Metanephros (tissue), 1 donor: Measurements from ENCODE around the gene RAB40AL. TPM values are rescaled to one million over a fixed set of nuclear protein-coding genes. Genes with fewer than 3 reads are reported as not detected.

Experiments
- total RNA-seq: library from RNA; depleted of rRNA; stranded (reverse); fragments of >200 nt; gene quantifications from one replicate; pipeline ENCODE4 v1.2.3, GENCODE V29; 2014

The RAB40AL gene, protein sequence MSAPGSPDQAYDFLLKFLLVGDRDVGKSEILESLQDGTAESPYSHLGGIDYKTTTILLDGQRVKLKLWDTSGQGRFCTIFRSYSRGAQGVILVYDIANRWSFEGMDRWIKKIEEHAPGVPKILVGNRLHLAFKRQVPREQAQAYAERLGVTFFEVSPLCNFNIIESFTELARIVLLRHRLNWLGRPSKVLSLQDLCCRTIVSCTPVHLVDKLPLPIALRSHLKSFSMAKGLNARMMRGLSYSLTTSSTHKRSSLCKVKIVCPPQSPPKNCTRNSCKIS
- total RNA-seq, result 1.2 TPM

GRCh38 chrX:102936972-102937371 lies at the start of gene RAB40AL:
Gene RAB40AL (plus strand): TSS chrX:102937272. CDS start chrX:102937319, 47 bp downstream.

Other genes with a start within 250 kb of the RAB40AL start
- 38.1 TPM for gene GPRASP2, start 224.8 kb upstream of the RAB40AL start, total RNA-seq
- 13.8 TPM for gene GPRASP3, start 216.5 kb upstream of the RAB40AL start, total RNA-seq
- 14.8 TPM for gene BEX1, start 126.9 kb downstream of the RAB40AL start, total RNA-seq
- not detected for gene NXF3, start 155.9 kb downstream of the RAB40AL start, total RNA-seq